Esophagus muscularis mucosa (tissue), 4 donors: ENCODE results near the gene FRMD5. TPM values are rescaled to one million over a fixed set of nuclear protein-coding genes. Genes with fewer than 3 reads are reported as not detected.

Source experiments
- DNase-seq: peaks from one replicate; pipeline ENCODE4 v3.0.0-alpha.2; 2017; ENCODE audit errors: extremely low spot score
- H3K27ac ChIP-seq, 4 donors: fragments of 200-600 bp; sonication (generic); replicated peaks in 1 of 4; 1 replicate in 3 of 4; 2 replicates in 1 of 4; pipeline ENCODE4 v1.5.1; 2016 to 2019; ENCODE audit warnings: mild to moderate bottlenecking in 1 of 4
- H3K27me3 ChIP-seq, 4 donors: fragments of 200-600 bp; sonication (generic); one replicate each; pipeline versions ENCODE4 v1.5.1 to v1.6.0; 2016 to 2019
- H3K36me3 ChIP-seq, 4 donors: fragments of 200-600 bp; sonication (generic); one replicate each; pipeline ENCODE4 v1.5.1; 2016 to 2019
- H3K4me1 ChIP-seq, 4 donors: fragments of 200-600 bp; sonication (generic); one replicate each; pipeline ENCODE4 v1.5.1; 2016 to 2019
- H3K4me3 ChIP-seq, 4 donors: fragments of 200-600 bp; sonication (generic); 1 replicate in 2 of 4; 2 replicates in 2 of 4; pipeline ENCODE4 v1.5.1; 2016 to 2019; ENCODE audit warnings: mild to moderate bottlenecking in 4 of 4, moderate library complexity in 1 of 4
- H3K9me3 ChIP-seq, 4 donors: fragments of 200-600 bp; sonication (generic); 1 replicate in 3 of 4; 2 replicates in 1 of 4; pipeline ENCODE4 v1.5.1; 2016 to 2019
- EP300 ChIP-seq: sonication (generic); formaldehyde crosslinking; IDR thresholded peaks from one replicate; pipeline ENCODE4 v1.6.1; 2017; ENCODE audit warnings: antibody characterized with exemption
- POLR2A ChIP-seq: fragments of 450-650 bp; IDR thresholded peaks from one replicate; pipeline ENCODE4 v1.6.1; 2017; ENCODE audit warnings: antibody characterized with exemption, moderate library complexity, mild to moderate bottlenecking, low read depth
- POLR2AphosphoS5 ChIP-seq, 2 donors: sonication (generic); formaldehyde crosslinking; IDR thresholded peaks; one replicate each; pipeline ENCODE4 v1.6.1; 2017; ENCODE audit warnings: antibody characterized with exemption in 2 of 2
- WGBS: methylation state at CpG from one replicate; pipeline ENCODE4 v1.1.5; 2018; 5-methylcytosine and 5-hydroxymethylcytosine counted together
- intact Hi-C: fragments of 100-400 bp; cut with DNase I; formaldehyde crosslinking; loops from one replicate; pipeline ENCODE4 v1.15.1; 2023
- total RNA-seq, 4 donors: library from RNA; depleted of rRNA; stranded (reverse); fragments of >200 nt; gene quantifications; one replicate each; pipeline versions ENCODE4 v1.1.0 to v1.2.1, GENCODE V29; 2016
- TF ChIP-seq, protein P1 (sequence below), 3 experiments: fragments of 200-600 bp in 2 of 3; fragments of 450-650 bp in 1 of 3; sonication (generic) in 2 of 3; IDR thresholded peaks; one replicate each; pipeline ENCODE4 v1.5.1; 2017 to 2019; ENCODE audit warnings: antibody characterized with exemption in 3 of 3, mild to moderate bottlenecking in 2 of 3, moderate library complexity in 1 of 3

The FRMD5 gene
- total RNA-seq, 4 donors from 2014 or later, result 0.42 to 1.4 (median 0.67) TPM

DNA sequence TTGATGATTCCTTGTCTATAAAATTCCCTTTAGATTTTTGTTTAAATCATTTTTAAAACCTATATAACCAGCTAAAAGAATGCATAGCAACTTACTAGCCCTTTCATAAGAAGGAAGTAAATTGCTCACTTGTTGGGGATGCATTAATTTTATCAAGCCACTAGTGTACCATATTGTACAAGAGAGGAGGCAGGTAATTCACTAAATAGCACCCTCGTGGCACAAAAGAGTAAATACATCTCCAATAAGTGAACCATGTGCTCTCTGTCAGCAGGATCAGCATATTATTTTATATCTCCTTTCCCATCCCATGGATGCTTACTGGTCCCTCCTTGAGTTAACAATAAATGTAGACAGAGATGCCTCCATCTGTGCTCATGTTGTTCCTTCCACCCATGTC lies 34.3 kb downstream of the FRMD5 start:
- WGBS, result 59% methylated on average over 1 of the region's 1 CpG
- Histone ChIP-seq H3K36me3 (no peaks in the 10 kb centered on the region), H3K27me3 (peaks cover 0 to 5% (median 0%) of the 10 kb centered on the region in 4 donors), H3K27ac (no peak overlapping the region), H3K4me1 (no peaks in the 10 kb centered on the region), H3K4me3 (no peak overlapping the region), H3K9me3 (no peaks in the 10 kb centered on the region)
- no peak for DNase-seq
- intact Hi-C loops, result no loop called here
- TF ChIP-seq EP300, result no peak
- no peak for TF ChIP-seq POLR2A
- TF ChIP-seq, protein P1, sequence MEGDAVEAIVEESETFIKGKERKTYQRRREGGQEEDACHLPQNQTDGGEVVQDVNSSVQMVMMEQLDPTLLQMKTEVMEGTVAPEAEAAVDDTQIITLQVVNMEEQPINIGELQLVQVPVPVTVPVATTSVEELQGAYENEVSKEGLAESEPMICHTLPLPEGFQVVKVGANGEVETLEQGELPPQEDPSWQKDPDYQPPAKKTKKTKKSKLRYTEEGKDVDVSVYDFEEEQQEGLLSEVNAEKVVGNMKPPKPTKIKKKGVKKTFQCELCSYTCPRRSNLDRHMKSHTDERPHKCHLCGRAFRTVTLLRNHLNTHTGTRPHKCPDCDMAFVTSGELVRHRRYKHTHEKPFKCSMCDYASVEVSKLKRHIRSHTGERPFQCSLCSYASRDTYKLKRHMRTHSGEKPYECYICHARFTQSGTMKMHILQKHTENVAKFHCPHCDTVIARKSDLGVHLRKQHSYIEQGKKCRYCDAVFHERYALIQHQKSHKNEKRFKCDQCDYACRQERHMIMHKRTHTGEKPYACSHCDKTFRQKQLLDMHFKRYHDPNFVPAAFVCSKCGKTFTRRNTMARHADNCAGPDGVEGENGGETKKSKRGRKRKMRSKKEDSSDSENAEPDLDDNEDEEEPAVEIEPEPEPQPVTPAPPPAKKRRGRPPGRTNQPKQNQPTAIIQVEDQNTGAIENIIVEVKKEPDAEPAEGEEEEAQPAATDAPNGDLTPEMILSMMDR (IDR thresholded peaks at IDR 0.05), result no peak
- TF ChIP-seq POLR2AphosphoS5 (IDR thresholded peaks at IDR 0.05), result no peak

DNA sequence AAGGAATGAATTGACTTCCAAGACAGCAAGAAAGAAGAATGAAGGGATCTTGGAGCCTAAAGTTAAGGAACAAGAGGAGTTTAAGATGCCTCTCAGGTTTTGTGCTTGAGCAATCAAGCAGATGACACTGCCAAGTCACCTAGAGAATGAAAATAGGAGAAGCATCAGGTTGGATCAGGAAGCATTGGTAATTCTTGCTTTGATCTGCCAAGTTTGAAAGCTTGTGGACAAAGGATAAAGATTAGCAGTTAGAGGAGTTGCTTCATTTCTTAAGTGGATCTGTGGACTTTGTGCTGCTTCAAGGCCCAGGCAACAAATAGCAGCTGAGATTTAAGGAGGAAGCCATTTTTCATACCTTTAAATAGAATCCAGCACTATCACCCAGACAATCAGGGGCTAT lies 35.6 kb downstream of the FRMD5 start:
- Histone ChIP-seq H3K4me1 (no peaks in the 10 kb centered on the region), H3K4me3 (no peak overlapping the region), H3K36me3 (no peaks in the 10 kb centered on the region), H3K27ac (no peak overlapping the region), H3K27me3 (peaks cover 0 to 5% (median 0%) of the 10 kb centered on the region in 4 donors), H3K9me3 (no peaks in the 10 kb centered on the region)
- TF ChIP-seq POLR2AphosphoS5 (IDR thresholded peaks at IDR 0.05), result no peak
- intact Hi-C loops, result no loop called here
- no peak for DNase-seq

DNA sequence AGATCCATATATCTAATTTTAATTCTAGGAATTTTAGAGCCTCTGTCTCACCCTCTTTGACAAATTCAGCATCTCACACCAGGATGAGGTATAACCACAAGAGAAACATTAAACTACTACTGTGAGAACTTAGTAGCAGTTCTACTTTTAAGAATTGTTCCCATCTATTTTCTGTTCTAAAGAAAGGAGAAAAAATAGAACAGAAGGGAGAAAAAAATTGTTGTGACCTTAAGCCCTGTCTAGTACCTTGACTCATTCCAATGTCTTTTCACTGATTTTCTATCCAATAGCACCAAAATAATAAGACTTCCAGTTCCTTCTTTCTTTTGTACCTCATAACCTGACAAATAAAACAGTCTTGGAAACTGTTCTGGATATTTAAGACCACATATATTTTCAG lies 37.0 kb downstream of the FRMD5 start:
- H3K27me3 ChIP-seq, result peaks cover 0 to 5% (median 0%) of the 10 kb centered on the region in 4 donors
- no peak for TF ChIP-seq POLR2AphosphoS5 (IDR thresholded peaks at IDR 0.05)
- no peak for TF ChIP-seq POLR2A
- TF ChIP-seq, protein P1 (IDR thresholded peaks at IDR 0.05), result no peak
- TF ChIP-seq EP300, result no peak
- no peak overlapping the region for H3K27ac ChIP-seq
- no peak for DNase-seq
- H3K36me3 ChIP-seq, result no peaks in the 10 kb centered on the region
- intact Hi-C loops, result no loop called here
- no peak overlapping the region for H3K4me3 ChIP-seq
- H3K9me3 ChIP-seq, result no peaks in the 10 kb centered on the region
- no peaks in the 10 kb centered on the region for H3K4me1 ChIP-seq

DNA sequence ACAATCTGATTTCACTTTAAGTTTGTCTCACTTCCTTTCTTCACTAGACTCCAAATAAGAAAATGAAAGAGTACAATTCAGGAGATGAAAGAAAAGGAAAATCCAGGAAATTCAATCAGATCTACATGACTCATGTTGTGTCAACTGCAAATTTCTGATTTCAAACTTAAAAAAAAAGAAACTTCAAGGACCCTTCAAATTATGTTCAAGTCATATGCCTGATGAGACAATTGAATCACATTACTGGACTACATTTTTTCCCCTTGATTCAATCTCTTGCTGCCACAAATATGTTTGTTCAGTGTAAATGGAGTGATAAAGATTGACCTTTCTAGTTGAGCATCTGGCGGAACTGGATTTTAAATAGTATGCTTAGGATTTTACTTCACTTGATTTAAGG lies 37.4 kb downstream of the FRMD5 start:
- H3K36me3 ChIP-seq, result no peaks in the 10 kb centered on the region
- WGBS, result 83% methylated on average over 1 of the region's 1 CpG
- H3K27ac ChIP-seq, result no peak overlapping the region
- H3K27me3 ChIP-seq, result peaks cover 0 to 5% (median 0%) of the 10 kb centered on the region in 4 donors
- H3K4me3 ChIP-seq, result no peak overlapping the region
- TF ChIP-seq POLR2AphosphoS5 (IDR thresholded peaks at IDR 0.05) (no peak), POLR2A (no peak), EP300 (no peak)
- TF ChIP-seq, protein P1 (IDR thresholded peaks at IDR 0.05), result no peak
- H3K9me3 ChIP-seq, result no peaks in the 10 kb centered on the region
- no peak for DNase-seq
- intact Hi-C loops, result no loop called here
- H3K4me1 ChIP-seq, result no peaks in the 10 kb centered on the region

DNA sequence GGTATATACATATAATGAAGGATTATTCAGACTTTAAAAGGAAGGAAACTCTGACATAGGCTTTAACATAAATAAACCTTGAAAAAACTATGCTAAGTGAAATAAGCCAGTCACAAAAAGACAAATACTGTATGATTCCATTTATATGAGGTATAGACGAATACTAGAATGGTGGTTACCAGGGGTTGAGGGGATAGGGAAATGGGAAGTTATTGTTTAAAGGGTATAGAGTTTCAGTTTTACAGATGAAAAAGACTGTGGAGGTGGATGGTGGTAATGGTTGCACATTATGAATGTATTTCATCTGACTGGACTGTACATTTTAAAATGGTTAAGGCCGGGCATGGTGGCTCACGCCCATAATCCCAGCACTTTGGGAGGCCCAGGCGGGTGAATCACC lies 41.7 kb downstream of the FRMD5 start:
- TF ChIP-seq POLR2AphosphoS5 (IDR thresholded peaks at IDR 0.05) (no peak), POLR2A (no peak), EP300 (no peak)
- TF ChIP-seq, protein P1 (IDR thresholded peaks at IDR 0.05), result no peak
- H3K4me3 ChIP-seq, result no peak overlapping the region
- no peaks in the 10 kb centered on the region for H3K4me1 ChIP-seq
- DNase-seq, result no peak
- intact Hi-C loops, result no loop called here
- no peaks in the 10 kb centered on the region for H3K36me3 ChIP-seq
- no peaks in the 10 kb centered on the region for H3K9me3 ChIP-seq
- 92% methylated on average over 4 of the region's 4 CpGs for WGBS
- peaks cover 0 to 4% (median 0%) of the 10 kb centered on the region in 4 donors for H3K27me3 ChIP-seq
- no peak overlapping the region for H3K27ac ChIP-seq
